ENCODE measurements around the gene PNMA6F. TPM values are rescaled to one million over a fixed set of nuclear protein-coding genes. Genes with fewer than 3 reads are reported as not detected.

Gene PNMA6F
- total RNA-seq, 5 donors from 2014 or later (not counting 1 experiment from before 2014, with no cell fraction given), result not detected

- DNase-seq (no peak), ATAC-seq (replicated peaks in 1 of 4) (no peak)
- no peak overlapping the region for H3K27ac ChIP-seq (ENCODE audit: low read length)
- H3K27me3 ChIP-seq (replicated peaks in 1 of 2; ENCODE audit: control insufficient read depth in 2 of 2, extremely low read depth in 1 of 2, insufficient read depth in 2 of 2, low read length in 1 of 2), result no peaks in the 10 kb centered on the region
- Mint-ChIP-seq H3K27me3 (peaks cover 0 to 4% of the 10 kb centered on the region in 2 donors), H3K9me3 (peaks cover 0 to 16% (median 0%) of the 10 kb centered on the region in 3 donors), H3K36me3 (peaks cover 39% of the 10 kb centered on the region), H3K4me3 (peak overlapping the region in 1 of 3 donors; percentile 12), H3K27ac (peak overlapping the region; percentile 44 to 56), H3K4me1 (peaks cover 70 to 78% (median 76%) of the 10 kb centered on the region in 3 donors)
- H3K36me3 ChIP-seq (ENCODE audit: control insufficient read depth in 2 of 2, extremely low read depth in 1 of 2, insufficient read depth in 1 of 2, low read length in 1 of 2), result peaks cover under 1 to 16% of the 10 kb centered on the region in 2 donors
- 100% methylated on average over 1 of the region's 7 CpGs for WGBS (ENCODE audit: insufficient coverage)
- ChIA-PET POLR2A (no interaction called here), CTCF (no interaction called here)
- H3K4me3 ChIP-seq (ENCODE audit: control insufficient read depth in 1 of 2, extremely low read depth in 1 of 2, low read length in 1 of 2), result peak overlapping the region in 1 of 2 donors; percentile 38
- peaks cover 22 to 52% of the 10 kb centered on the region in 2 experiments for H3K4me1 ChIP-seq (ENCODE audit: control insufficient read depth in 1 of 2, extremely low read depth in 1 of 2, insufficient read depth in 2 of 2, low read length in 2 of 2)
- H3K9me3 ChIP-seq, result no peaks in the 10 kb centered on the region
Observed at GRCh38 chrX:153338836-153339235, 17.3 kb upstream of the PNMA6F start.

- Mint-ChIP-seq H3K27me3 (peaks cover 0 to 4% of the 10 kb centered on the region in 2 donors), H3K4me1 (peaks cover 52 to 65% (median 64%) of the 10 kb centered on the region in 3 donors), H3K9me3 (peaks cover 0 to 13% (median 0%) of the 10 kb centered on the region in 3 donors), H3K36me3 (peaks cover 33% of the 10 kb centered on the region), H3K27ac (no peak overlapping the region), H3K4me3 (peak overlapping the region; percentile 2 to 58 (median 29))
- H3K36me3 ChIP-seq (ENCODE audit: control insufficient read depth in 2 of 2, extremely low read depth in 1 of 2, insufficient read depth in 1 of 2, low read length in 1 of 2), result peaks cover 0 to 16% of the 10 kb centered on the region in 2 donors
- ChIA-PET POLR2A (no interaction called here), CTCF (no interaction called here)
- 20% methylated on average over 1 of the region's 5 CpGs for WGBS (ENCODE audit: insufficient coverage)
- H3K27ac ChIP-seq (ENCODE audit: low read length), result no peak overlapping the region
- ATAC-seq (replicated peaks in 1 of 4) (no peak), DNase-seq (no peak)
- H3K4me1 ChIP-seq (ENCODE audit: control insufficient read depth in 1 of 2, extremely low read depth in 1 of 2, insufficient read depth in 2 of 2, low read length in 2 of 2), result peaks cover 10 to 46% of the 10 kb centered on the region in 2 experiments
- no peaks in the 10 kb centered on the region for H3K27me3 ChIP-seq (replicated peaks in 1 of 2; ENCODE audit: control insufficient read depth in 2 of 2, extremely low read depth in 1 of 2, insufficient read depth in 2 of 2, low read length in 1 of 2)
- no peak overlapping the region for H3K4me3 ChIP-seq (ENCODE audit: control insufficient read depth in 1 of 2, extremely low read depth in 1 of 2, low read length in 1 of 2)
- H3K9me3 ChIP-seq, result no peaks in the 10 kb centered on the region
Observed at GRCh38 chrX:153336988-153337387, 15.4 kb upstream of the PNMA6F start.

GRCh38 chrX:153336121-153336894, 14.7 kb upstream of the PNMA6F start:
- ChIA-PET CTCF (no interaction called here), POLR2A (interaction anchor here in 1 of 2 donors (0.6 kb wide), 1 partner anchor 9 kb away, joined by 4 read pairs; no protein-coding TSS in a partner anchor)
- WGBS (ENCODE audit: insufficient coverage), result 34% methylated on average over 6 of the region's 11 CpGs
- H3K36me3 Mint-ChIP-seq, result peaks cover 26% of the 10 kb centered on the region
- H3K27me3 ChIP-seq (replicated peaks in 1 of 2; ENCODE audit: control insufficient read depth in 2 of 2, extremely low read depth in 1 of 2, insufficient read depth in 2 of 2, low read length in 1 of 2), result no peaks in the 10 kb centered on the region
- peak overlapping the region; percentile 64 to 82 for H3K27ac Mint-ChIP-seq
- H3K4me3 ChIP-seq (ENCODE audit: control insufficient read depth in 1 of 2, extremely low read depth in 1 of 2, low read length in 1 of 2), result no peak overlapping the region
- peaks cover 49 to 60% (median 58%) of the 10 kb centered on the region in 3 donors for H3K4me1 Mint-ChIP-seq
- DNase-seq (peak in 2 of 35 experiments; percentile 5 to 14), ATAC-seq (replicated peaks in 1 of 4) (no peak)
- H3K4me1 ChIP-seq (ENCODE audit: control insufficient read depth in 1 of 2, extremely low read depth in 1 of 2, insufficient read depth in 2 of 2, low read length in 2 of 2), result peaks cover 10 to 46% of the 10 kb centered on the region in 2 experiments
- H3K27me3 Mint-ChIP-seq, result peaks cover 0 to 4% of the 10 kb centered on the region in 2 donors
- H3K4me3 Mint-ChIP-seq, result peak overlapping the region; percentile 58 to 80 (median 76)
- H3K36me3 ChIP-seq (ENCODE audit: control insufficient read depth in 2 of 2, extremely low read depth in 1 of 2, insufficient read depth in 1 of 2, low read length in 1 of 2), result peaks cover 0 to 11% of the 10 kb centered on the region in 2 donors
- no peak overlapping the region for H3K27ac ChIP-seq (ENCODE audit: low read length)
- no peaks in the 10 kb centered on the region for H3K9me3 ChIP-seq
- H3K9me3 Mint-ChIP-seq, result peaks cover 0 to 7% (median 0%) of the 10 kb centered on the region in 3 donors

GRCh38 chrX:153334654-153335295, 13.2 kb upstream of the PNMA6F start:
- H3K27ac ChIP-seq (ENCODE audit: low read length), result no peak overlapping the region
- POLR2A ChIA-PET, result interaction anchor here (0.6 kb wide), 2 partner anchors 8 to 123 kb away, joined by 3 to 4 read pairs; no protein-coding TSS in a partner anchor
- Mint-ChIP-seq H3K4me3 (peak overlapping the region; percentile 58 to 80 (median 76)), H3K4me1 (peaks cover 44 to 50% (median 50%) of the 10 kb centered on the region in 3 donors), H3K9me3 (no peaks in the 10 kb centered on the region), H3K27ac (peak overlapping the region; percentile 52 to 65), H3K36me3 (peaks cover 16% of the 10 kb centered on the region), H3K27me3 (no peaks in the 10 kb centered on the region)
- ATAC-seq (replicated peaks in 1 of 4) (no peak), DNase-seq (peak in 1 of 35 experiments; percentile 5)
- no peaks in the 10 kb centered on the region for H3K9me3 ChIP-seq
- peak overlapping the region; percentile 51 to 72 for H3K4me3 ChIP-seq (ENCODE audit: control insufficient read depth in 1 of 2, extremely low read depth in 1 of 2, low read length in 1 of 2)
- peaks cover 0 to 5% of the 10 kb centered on the region in 2 donors for H3K36me3 ChIP-seq (ENCODE audit: control insufficient read depth in 2 of 2, extremely low read depth in 1 of 2, insufficient read depth in 1 of 2, low read length in 1 of 2)
- CTCF ChIA-PET, result interaction anchor here (0.6 to 0.7 kb wide), 2 partner anchors 8 to 1882 kb away, joined by 4 to 10 read pairs; no protein-coding TSS in a partner anchor
- H3K4me1 ChIP-seq (ENCODE audit: control insufficient read depth in 1 of 2, extremely low read depth in 1 of 2, insufficient read depth in 2 of 2, low read length in 2 of 2), result peaks cover 10 to 43% of the 10 kb centered on the region in 2 experiments
- WGBS (ENCODE audit: insufficient coverage), result 57% methylated on average over 4 of the region's 16 CpGs
- H3K27me3 ChIP-seq (replicated peaks in 1 of 2; ENCODE audit: control insufficient read depth in 2 of 2, extremely low read depth in 1 of 2, insufficient read depth in 2 of 2, low read length in 1 of 2), result peaks cover 0 to 3% of the 10 kb centered on the region in 2 experiments

GRCh38 chrX:153333821-153334653, 12.5 kb upstream of the PNMA6F start, which contains the start of gene ZNF275:
TSS of gene ZNF275 (plus strand) at chrX:153334153. CDS start at chrX:153336680, 2,527 bp downstream.
- H3K27ac ChIP-seq (ENCODE audit: low read length), result no peak within 1 kb of the TSS
- peaks cover 0 to 3% of the 10 kb centered on the region in 2 experiments for H3K27me3 ChIP-seq (replicated peaks in 1 of 2; ENCODE audit: control insufficient read depth in 2 of 2, extremely low read depth in 1 of 2, insufficient read depth in 2 of 2, low read length in 1 of 2)
- peak within 1 kb of the TSS; percentile 51 to 72 for H3K4me3 ChIP-seq (ENCODE audit: control insufficient read depth in 1 of 2, extremely low read depth in 1 of 2, low read length in 1 of 2)
- Mint-ChIP-seq H3K9me3 (no peaks in the 10 kb centered on the region), H3K27ac (peak within 1 kb of the TSS; percentile 52 to 65), H3K27me3 (peaks cover 0 to 2% of the 10 kb centered on the region in 2 donors), H3K36me3 (peaks cover 14% of the 10 kb centered on the region), H3K4me3 (peak within 1 kb of the TSS; percentile 58 to 80 (median 76)), H3K4me1 (peaks cover 41 to 45% (median 45%) of the 10 kb centered on the region in 3 donors)
- H3K9me3 ChIP-seq, result no peaks in the 10 kb centered on the region
- CTCF ChIA-PET, result interaction anchor here (0.6 to 1.3 kb wide), 3 partner anchors 8 to 1883 kb away, joined by 3 to 10 read pairs (median 4); no protein-coding TSS in a partner anchor
- WGBS (ENCODE audit: insufficient coverage), result under 1% methylated on average over 48 of the region's 86 CpGs
- peak; percentile 56 to 87 (median 72) for DNase-seq
- POLR2A ChIA-PET, result interaction anchor here (0.6 kb wide), 3 partner anchors 9 to 1103 kb away, joined by 3 to 4 read pairs (median 3); no protein-coding TSS in a partner anchor
- peak; percentile 97 to 98 (median 97) for ATAC-seq (replicated peaks in 1 of 4)
- H3K36me3 ChIP-seq (ENCODE audit: control insufficient read depth in 2 of 2, extremely low read depth in 1 of 2, insufficient read depth in 1 of 2, low read length in 1 of 2), result peaks cover 0 to 5% of the 10 kb centered on the region in 2 donors
- peaks cover 10 to 37% of the 10 kb centered on the region in 2 experiments for H3K4me1 ChIP-seq (ENCODE audit: control insufficient read depth in 1 of 2, extremely low read depth in 1 of 2, insufficient read depth in 2 of 2, low read length in 2 of 2)
